K562 (cell line): ENCODE measurements around the gene SKIDA1. TPM values are rescaled to one million over a fixed set of nuclear protein-coding genes. Genes with fewer than 3 reads are reported as not detected.

Experiments
- NFATC3 ChIP-seq: fragments of 450-650 bp; IDR thresholded peaks from 2 replicates; pipeline ENCODE4 v1.6.1; 2017; ENCODE audit warnings: mild to moderate bottlenecking
- NFXL1 ChIP-seq: fragments of 450-650 bp; formaldehyde crosslinking; IDR thresholded peaks from 2 replicates; pipeline ENCODE4 v1.4.0; 2021; ENCODE audit warnings: mild to moderate bottlenecking
- RFX7 ChIP-seq: fragments of 250-450 bp; sonication (Bioruptor Pico); IDR thresholded peaks from 2 replicates; pipeline ENCODE4 v1.5.1; 2021; ENCODE audit warnings: mild to moderate bottlenecking
- RHOXF2B ChIP-seq: fragments of 250-450 bp; sonication (Bioruptor Pico); conservative IDR thresholded peaks from 2 replicates; pipeline ENCODE4 v1.5.1; 2021
- SLC30A9 ChIP-seq: fragments of 250-450 bp; sonication (Bioruptor Pico); IDR thresholded peaks from 2 replicates; pipeline ENCODE4 v1.8.0; 2022; ENCODE audit warnings: mild to moderate bottlenecking, moderate library complexity
- ZBTB7A ChIP-seq: IDR thresholded peaks from 2 replicates; pipeline ENCODE4 v1.6.1; 2011; ENCODE audit warnings: low read depth, mild to moderate bottlenecking, low read length, moderate library complexity, borderline replicate concordance; ENCODE audit not compliant: control insufficient read depth
- ZNF512 ChIP-seq: IDR thresholded peaks from 2 replicates; pipeline ENCODE4 v1.6.1; 2016; ENCODE audit warnings: missing genetic modification characterization, missing compliant biosample characterization
- ZNF780A ChIP-seq: fragments of 250-450 bp; sonication (Bioruptor Pico); IDR thresholded peaks from 2 replicates; pipeline ENCODE4 v1.5.0; 2021; ENCODE audit warnings: mild to moderate bottlenecking
- polyA plus RNA-seq, 8 experiments: library from polyadenylated mRNA; depleted of rRNA in 4 of 8; stranded (reverse) in 5 of 8; unstranded in 3 of 8; fragments of >200 nt; fragmentation: Nextera tagmentation in 2 of 8; fragmentation: Illumina TruSeq in 1 of 8; extraction: Ambion mirVana in 2 of 8; extraction: Trizol in 1 of 8; gene quantifications; 2 replicates each; pipeline versions ENCODE4 v1.2.1 to v1.2.3, GENCODE V29; 2011 to 2014; ENCODE audit warnings: inconsistent platforms in 1 of 8, missing spikeins in 1 of 8
- total RNA-seq, 7 experiments: library from RNA; depleted of rRNA in 6 of 7; stranded (reverse); fragments of >200 nt in 6 of 7; fragmentation: Illumina TruSeq in 2 of 7; extraction: Trizol in 2 of 7; gene quantifications; 2 replicates each; pipeline versions ENCODE4 v1.2.1 to v1.2.3, GENCODE V29; 2011 to 2021; ENCODE audit warnings: low replicate concordance in 1 of 7

SKIDA1 gene
- total and polyA plus RNA-seq, 9 of the 15 experiments (the other 6 are each of a cell fraction or from before 2014, with no cell fraction given): 0.05 to 1.1 (median 0.42) TPM

- no peak for TF ChIP-seq ZNF512 (tag)
- TF ChIP-seq ZBTB7A: peak; percentile 97
- TF ChIP-seq ZNF780A (CRISPR knock-in tag): no peak
- TF ChIP-seq NFXL1: no peak
- no peak for TF ChIP-seq SLC30A9
- no peak for TF ChIP-seq RFX7
- no peak for TF ChIP-seq NFATC3
- TF ChIP-seq RHOXF2B (CRISPR knock-in tag): no peak
- TF ChIP-seq, all 486 proteins: peak for 141
Observed at GRCh38 chr10:21533467-21534279, 8.2 kb upstream of the SKIDA1 start, which contains the start of gene MLLT10 (continued).
